ENCODE results near the gene VWCE. TPM values are rescaled to one million over a fixed set of nuclear protein-coding genes. Genes with fewer than 3 reads are reported as not detected.

Gene VWCE
- polyA plus RNA-seq, 3 donors: 0.05 to 0.23 TPM; not detected in 1

GRCh38 chr11:61327669-61328071 lies 32.6 kb upstream of the VWCE start:
- intact Hi-C loops (cut with micrococcal nuclease): no loop called here
- no peaks in the 10 kb centered on the region for H3K27me3 Mint-ChIP-seq (ENCODE audit: low read depth in 3 of 3)
- Histone ChIP-seq H3K4me3 (replicated peaks in 1 of 3; ENCODE audit: low read depth in 2 of 3, low read length in 3 of 3) (no peak overlapping the region), H3K36me3 (replicated peaks in 1 of 2; ENCODE audit: control insufficient read depth in 1 of 2, insufficient read depth in 2 of 2, low read length in 2 of 2) (peaks cover 67 to 81% of the 10 kb centered on the region in 2 donors), H3K79me2 (ENCODE audit: insufficient read depth, low read length) (peaks cover 66% of the 10 kb centered on the region), H3K9ac (ENCODE audit: insufficient read depth, low read length, poor library complexity, severe bottlenecking) (no peak overlapping the region), H2AFZ (ENCODE audit: insufficient read depth, low read depth, low read length, poor library complexity, severe bottlenecking) (no peak overlapping the region), H3K4me1 (ENCODE audit: control insufficient read depth in 1 of 2, insufficient read depth in 2 of 2, low read length in 2 of 2) (peaks cover 14 to 18% of the 10 kb centered on the region in 2 donors), H3K27me3 (ENCODE audit: control insufficient read depth in 2 of 2, insufficient read depth in 2 of 2, low read length in 2 of 2) (no peaks in the 10 kb centered on the region), H3K4me2 (replicated peaks; ENCODE audit: extremely low read depth, low read length, poor library complexity, severe bottlenecking) (no peak overlapping the region), H3K9me3 (replicated peaks in 1 of 2; ENCODE audit: control insufficient read depth in 1 of 2, insufficient read depth in 1 of 2, low read length in 2 of 2) (no peaks in the 10 kb centered on the region), H4K20me1 (ENCODE audit: insufficient read depth, low read length) (peaks cover 45% of the 10 kb centered on the region), H3K27ac (ENCODE audit: low read depth in 1 of 2, low read length in 2 of 2) (no peak overlapping the region)
- H3K36me3 Mint-ChIP-seq: peaks cover 70 to 80% of the 10 kb centered on the region in 2 donors
- H3K27ac Mint-ChIP-seq: no peak overlapping the region
- no peaks in the 10 kb centered on the region for H3K9me3 Mint-ChIP-seq
- H3K4me3 Mint-ChIP-seq: no peak overlapping the region
- no peak for DNase-seq
- TF ChIP-seq, protein P1, sequence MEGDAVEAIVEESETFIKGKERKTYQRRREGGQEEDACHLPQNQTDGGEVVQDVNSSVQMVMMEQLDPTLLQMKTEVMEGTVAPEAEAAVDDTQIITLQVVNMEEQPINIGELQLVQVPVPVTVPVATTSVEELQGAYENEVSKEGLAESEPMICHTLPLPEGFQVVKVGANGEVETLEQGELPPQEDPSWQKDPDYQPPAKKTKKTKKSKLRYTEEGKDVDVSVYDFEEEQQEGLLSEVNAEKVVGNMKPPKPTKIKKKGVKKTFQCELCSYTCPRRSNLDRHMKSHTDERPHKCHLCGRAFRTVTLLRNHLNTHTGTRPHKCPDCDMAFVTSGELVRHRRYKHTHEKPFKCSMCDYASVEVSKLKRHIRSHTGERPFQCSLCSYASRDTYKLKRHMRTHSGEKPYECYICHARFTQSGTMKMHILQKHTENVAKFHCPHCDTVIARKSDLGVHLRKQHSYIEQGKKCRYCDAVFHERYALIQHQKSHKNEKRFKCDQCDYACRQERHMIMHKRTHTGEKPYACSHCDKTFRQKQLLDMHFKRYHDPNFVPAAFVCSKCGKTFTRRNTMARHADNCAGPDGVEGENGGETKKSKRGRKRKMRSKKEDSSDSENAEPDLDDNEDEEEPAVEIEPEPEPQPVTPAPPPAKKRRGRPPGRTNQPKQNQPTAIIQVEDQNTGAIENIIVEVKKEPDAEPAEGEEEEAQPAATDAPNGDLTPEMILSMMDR (IDR thresholded peaks at IDR 0.05): no peak
- H3K4me1 Mint-ChIP-seq: peaks cover 16% of the 10 kb centered on the region

DNA sequence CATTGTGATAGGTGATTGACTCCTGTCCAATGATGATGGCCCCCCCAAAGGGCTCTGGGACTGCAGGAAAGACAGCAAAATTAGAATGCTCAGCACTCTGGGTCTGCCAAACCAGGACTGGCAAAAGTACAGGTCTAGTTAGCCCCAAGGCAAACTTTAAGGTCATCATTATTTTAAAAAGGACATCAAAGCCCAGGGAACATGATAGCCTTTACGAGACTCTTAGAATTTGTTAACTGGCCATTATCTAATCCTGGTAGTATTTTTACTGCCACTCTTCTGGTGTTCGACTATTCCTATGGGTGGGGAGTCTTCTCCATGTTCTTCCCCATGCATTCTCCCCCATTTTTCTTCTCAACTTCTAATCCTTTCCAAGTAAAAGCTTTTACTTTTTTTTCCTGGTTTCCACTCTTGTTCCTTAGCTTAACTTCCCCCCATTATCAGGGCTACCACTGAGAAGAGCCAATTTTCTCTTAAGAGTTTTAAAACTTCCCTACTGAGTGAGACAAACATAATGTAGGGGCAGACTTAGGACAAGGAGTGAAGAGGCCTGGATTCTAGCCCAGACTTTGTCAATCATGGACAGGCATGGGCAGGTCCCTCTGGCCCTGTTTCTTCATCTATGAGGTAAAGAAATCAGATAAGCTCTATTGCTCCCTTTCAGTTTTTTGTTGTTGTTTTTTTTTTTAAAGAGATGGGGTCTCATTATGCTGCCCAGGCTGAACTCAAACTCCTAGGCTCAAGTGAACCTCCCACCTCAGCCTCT lies 30.7 kb upstream of the VWCE start:
- intact Hi-C loops (cut with micrococcal nuclease): no loop called here
- Histone ChIP-seq H3K4me1 (ENCODE audit: control insufficient read depth in 1 of 2, insufficient read depth in 2 of 2, low read length in 2 of 2) (no peaks in the 10 kb centered on the region), H3K27ac (ENCODE audit: low read depth in 1 of 2, low read length in 2 of 2) (no peak overlapping the region), H2AFZ (ENCODE audit: insufficient read depth, low read depth, low read length, poor library complexity, severe bottlenecking) (no peak overlapping the region), H3K4me2 (replicated peaks; ENCODE audit: extremely low read depth, low read length, poor library complexity, severe bottlenecking) (no peak overlapping the region), H3K9me3 (replicated peaks in 1 of 2; ENCODE audit: control insufficient read depth in 1 of 2, insufficient read depth in 1 of 2, low read length in 2 of 2) (no peaks in the 10 kb centered on the region), H3K9ac (ENCODE audit: insufficient read depth, low read length, poor library complexity, severe bottlenecking) (no peak overlapping the region), H3K36me3 (replicated peaks in 1 of 2; ENCODE audit: control insufficient read depth in 1 of 2, insufficient read depth in 2 of 2, low read length in 2 of 2) (peaks cover 86 to 99% of the 10 kb centered on the region in 2 donors), H3K79me2 (ENCODE audit: insufficient read depth, low read length) (peaks cover 48% of the 10 kb centered on the region), H3K4me3 (replicated peaks in 1 of 3; ENCODE audit: low read depth in 2 of 3, low read length in 3 of 3) (no peak overlapping the region), H4K20me1 (ENCODE audit: insufficient read depth, low read length) (peaks cover 32% of the 10 kb centered on the region), H3K27me3 (ENCODE audit: control insufficient read depth in 2 of 2, insufficient read depth in 2 of 2, low read length in 2 of 2) (no peaks in the 10 kb centered on the region)
- WGBS (ENCODE audit: insufficient coverage): no CpG with 5 or more reads among the region's 2 CpGs
- TF ChIP-seq, protein P1 (IDR thresholded peaks at IDR 0.05): no peak
- no peak for DNase-seq
- no peak overlapping the region for H3K27ac Mint-ChIP-seq
- H3K27me3 Mint-ChIP-seq (ENCODE audit: low read depth in 3 of 3): no peaks in the 10 kb centered on the region
- H3K4me3 Mint-ChIP-seq: no peak overlapping the region
- H3K9me3 Mint-ChIP-seq: no peaks in the 10 kb centered on the region
- H3K4me1 Mint-ChIP-seq: no peaks in the 10 kb centered on the region
- peaks cover 83 to 98% of the 10 kb centered on the region in 2 donors for H3K36me3 Mint-ChIP-seq

Measured in CD14-positive monocyte (primary cell).